Stimulated activated CD8-positive, alpha-beta memory T cell treated with anti-CD3 and anti-CD28 coated beads, Interleukin-2, amount 100 ng/mL, for 48 hours (primary cell): ENCODE results near the gene DNLZ.
"Not testable (repeated sequence)": the region's sequence is repeated elsewhere in the genome, so short reads cannot be mapped to it uniquely, and the experiment has no call there.

ENCODE experiments used
- DNase-seq, 2 donors: peaks; one replicate each; pipeline ENCODE4 v3.0.0-alpha.2; 2020; ENCODE audit warnings: low read depth in 2 of 2

DNLZ gene

DNA sequence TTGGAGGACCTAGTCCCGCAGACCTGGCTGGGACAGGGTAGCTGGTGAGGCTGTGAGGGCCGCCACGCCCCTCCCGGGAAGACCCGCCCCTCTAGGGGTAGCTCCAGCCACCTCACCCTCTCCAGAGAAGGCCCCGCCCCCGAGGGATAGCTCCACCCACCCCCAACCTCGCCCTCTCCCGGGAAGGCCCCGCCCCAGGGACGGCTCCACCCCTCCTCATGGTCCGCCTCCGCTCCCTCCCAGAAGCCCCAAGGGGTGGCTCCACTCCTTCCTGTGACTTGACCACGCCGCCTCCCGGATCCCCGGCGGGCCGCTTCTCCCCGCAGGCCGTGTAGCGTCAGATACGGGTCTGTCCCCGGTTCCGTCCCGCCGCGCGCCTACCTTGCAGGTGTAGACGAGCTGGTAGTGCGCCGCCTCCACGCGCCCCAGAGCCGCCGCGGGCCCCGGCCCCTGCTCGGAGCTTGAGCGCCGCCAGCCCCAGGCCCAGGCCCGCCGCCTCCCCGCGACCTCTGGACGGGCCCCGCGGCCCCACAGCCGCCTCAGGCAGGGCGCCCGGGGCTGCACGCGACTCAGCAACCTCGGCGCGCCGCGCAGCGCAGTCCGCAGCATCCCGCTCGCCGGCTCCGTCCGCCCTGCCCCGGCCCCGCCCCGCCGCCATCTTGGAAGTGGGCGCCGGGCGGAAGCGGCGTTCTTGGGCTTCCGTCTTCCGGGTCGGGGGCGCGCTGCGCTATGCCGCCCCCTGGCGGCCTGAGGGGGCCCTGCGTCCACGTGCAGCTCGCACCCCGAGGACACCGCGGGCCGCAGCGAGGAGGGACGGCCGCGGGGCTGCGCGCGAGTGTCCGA lies at the start of gene DNLZ:
Gene DNLZ, minus strand, starts transcription at position 639 of the 843 bp plus-strand sequence. Its CDS starts 30 bp downstream, at position 609.
- DNase-seq: peak; percentile 97 to 98

GRCh38 chr9:136412962-136413361 lies 49.4 kb upstream of the DNLZ start:
- DNase-seq: no peak

GRCh38 chr9:136411378-136411777 lies 47.8 kb upstream of the DNLZ start:
- DNase-seq: no peak

DNA sequence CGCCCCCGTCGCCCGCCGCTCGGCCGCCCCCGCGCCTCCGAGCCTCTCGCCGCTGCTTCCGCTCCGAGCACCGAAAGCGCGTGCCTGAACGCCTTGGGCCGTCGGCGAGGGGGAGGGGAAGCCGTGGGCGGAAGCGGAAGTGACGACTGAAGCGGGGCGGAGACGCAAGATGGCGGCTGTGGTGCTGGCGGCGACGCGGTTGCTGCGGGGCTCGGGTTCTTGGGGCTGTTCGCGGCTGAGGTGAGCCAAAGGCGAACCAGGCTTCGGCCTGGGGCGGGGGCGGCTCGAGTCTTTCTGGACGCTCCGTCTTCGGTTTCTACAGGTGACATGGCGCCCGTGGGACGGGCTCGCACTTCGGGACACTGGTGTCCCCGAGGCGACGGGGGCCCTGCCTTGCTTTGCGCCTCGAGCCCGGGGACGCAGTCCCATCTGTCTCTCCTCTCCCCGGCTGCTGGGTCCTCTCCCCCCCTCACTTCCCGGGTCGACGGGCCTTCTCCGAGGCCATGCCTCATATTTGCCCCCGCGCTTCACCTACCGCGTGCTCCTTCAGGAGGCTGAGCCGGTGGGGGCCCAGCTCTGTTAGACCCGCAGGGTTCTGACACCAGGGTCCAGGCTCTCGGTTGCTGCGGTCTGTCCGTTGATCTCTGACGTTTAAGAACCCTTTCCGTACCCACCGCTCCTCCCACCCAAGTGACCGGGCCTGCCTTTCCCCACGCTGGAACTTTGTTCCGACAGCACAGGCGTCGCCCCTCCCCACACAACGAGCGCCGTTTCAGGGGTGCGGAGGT lies 47.1 kb upstream of the DNLZ start, which contains the start of the genes ENTR1 and PMPCA:
Gene ENTR1, minus strand, starts transcription at position 115 of the 788 bp plus-strand sequence. CDS start 217 bp downstream, outside the sequence.
Gene PMPCA, plus strand, starts transcription at position 159 of the 788 bp plus-strand sequence. Its CDS starts 11 bp downstream, at position 170.
- peak; percentile 95 to 97 for DNase-seq

- peak in 1 of 2 donors; percentile 30 for DNase-seq
These were observed 46.3 kb upstream of the DNLZ start for GRCh38 chr9:136409557-136410455.

DNA sequence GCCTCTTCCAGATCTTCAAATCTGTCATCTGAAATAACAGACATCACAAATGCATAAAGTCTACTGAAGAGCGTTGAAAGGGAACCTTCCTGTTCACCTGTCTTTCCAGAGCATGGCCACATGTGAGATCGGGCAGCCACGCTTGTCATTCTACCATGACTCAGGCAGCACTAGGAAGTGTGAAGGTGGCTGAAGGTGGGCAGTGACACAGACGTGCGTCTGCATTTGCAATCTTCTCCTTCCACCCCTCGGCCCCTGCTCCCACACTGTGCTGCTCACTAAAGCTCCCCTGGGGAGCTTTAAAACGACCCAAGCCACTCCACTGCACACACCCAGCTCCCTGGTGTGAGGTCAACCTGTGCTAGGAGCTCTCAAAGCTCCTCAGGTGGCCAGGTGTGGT lies 44.4 kb upstream of the DNLZ start:
- DNase-seq: no peak

- DNase-seq: not testable (repeated sequence)
These were observed 43.5 kb upstream of the DNLZ start for GRCh38 chr9:136407061-136407460.

DNA sequence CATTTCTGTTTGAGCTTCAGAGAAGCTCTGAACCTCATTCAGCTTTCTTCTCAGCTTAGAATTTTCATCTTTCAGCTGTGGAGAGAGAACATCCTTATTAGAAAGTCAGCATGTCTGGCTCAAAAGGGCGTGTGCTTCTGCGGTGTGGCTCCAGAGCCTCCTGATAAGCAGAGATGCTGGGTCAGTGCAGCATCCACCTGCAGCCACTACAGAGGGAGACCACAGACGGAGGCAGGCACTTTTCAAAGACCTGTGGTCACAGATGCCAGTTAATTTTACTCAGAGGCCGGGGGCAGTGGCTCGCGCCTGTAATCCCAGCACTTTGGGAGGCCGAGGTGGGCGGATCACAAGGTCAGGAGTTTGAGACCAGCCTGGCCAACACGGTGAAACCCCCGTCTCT lies 42.4 kb upstream of the DNLZ start:
- DNase-seq: not testable (repeated sequence)

GRCh38 chr9:136405481-136405880 lies 41.9 kb upstream of the DNLZ start:
- no peak for DNase-seq

GRCh38 chr9:136404801-136405136 lies 41.2 kb upstream of the DNLZ start:
- DNase-seq: no peak

DNA sequence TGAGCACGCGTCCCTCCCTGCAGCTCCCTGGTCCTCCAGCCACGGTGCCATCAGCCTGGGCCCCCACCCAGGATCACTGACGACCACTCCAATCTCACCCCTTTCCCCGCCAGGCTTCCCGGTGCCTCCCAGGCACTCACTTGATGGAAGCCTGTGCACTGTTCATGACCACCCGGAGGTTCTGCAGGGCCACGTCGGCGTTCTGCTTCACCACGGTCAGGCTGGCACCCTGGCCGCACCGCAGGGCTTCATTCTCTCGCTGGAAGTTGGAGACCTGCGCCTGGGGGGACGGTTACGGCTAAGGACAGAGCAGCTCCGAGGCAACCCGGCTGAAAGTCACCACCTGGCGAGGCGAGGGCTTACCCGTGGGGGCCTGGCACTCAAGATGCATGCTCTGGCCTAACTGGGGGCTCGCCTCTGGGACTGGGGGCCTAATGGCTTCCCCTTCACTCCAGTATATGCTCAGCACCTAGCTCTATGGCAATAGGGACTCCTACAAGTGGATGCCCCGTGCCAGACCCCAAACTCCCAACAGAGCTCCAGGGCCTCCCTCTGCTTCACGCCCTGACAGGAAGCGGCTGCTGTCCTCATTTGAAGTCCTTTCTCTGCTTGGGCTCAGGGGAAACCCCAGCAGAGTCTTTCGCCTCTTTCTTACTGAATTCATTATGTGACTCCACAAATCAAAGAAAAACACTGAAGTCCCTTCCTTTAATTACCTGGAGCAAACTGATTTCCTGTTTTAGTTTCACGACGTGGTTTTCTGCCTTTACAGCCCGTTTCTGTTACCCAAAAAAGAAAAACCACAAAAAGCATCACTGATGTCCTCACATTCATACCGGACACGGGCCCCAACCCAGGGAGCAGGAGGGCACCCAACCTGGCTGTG lies 40.6 kb upstream of the DNLZ start:
- DNase-seq: no peak

DNA sequence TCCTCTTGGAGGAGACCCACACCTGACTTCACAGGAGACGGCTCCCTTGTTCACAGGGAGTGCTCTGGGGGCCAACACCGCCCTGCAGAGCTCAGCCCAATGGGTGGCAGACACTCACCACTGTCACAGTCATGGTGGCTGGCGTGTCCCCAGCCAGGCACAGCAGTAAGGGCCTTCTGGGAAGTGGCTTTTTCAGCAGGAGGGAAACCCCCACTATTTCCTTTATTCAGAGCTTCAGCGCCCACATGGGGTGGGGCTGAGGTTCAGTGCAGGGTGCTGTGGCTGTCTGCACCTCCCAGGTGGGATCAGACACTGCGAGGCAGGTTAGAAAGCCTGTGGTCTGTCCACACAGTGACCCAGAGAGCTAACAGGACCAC lies 40.0 kb upstream of the DNLZ start:
- DNase-seq: peak; percentile 53 to 57

- DNase-seq: no peak
These were observed 38.5 kb upstream of the DNLZ start for GRCh38 chr9:136402067-136402466.

- DNase-seq: no peak
These were observed 37.8 kb upstream of the DNLZ start for GRCh38 chr9:136401173-136401922.

DNA sequence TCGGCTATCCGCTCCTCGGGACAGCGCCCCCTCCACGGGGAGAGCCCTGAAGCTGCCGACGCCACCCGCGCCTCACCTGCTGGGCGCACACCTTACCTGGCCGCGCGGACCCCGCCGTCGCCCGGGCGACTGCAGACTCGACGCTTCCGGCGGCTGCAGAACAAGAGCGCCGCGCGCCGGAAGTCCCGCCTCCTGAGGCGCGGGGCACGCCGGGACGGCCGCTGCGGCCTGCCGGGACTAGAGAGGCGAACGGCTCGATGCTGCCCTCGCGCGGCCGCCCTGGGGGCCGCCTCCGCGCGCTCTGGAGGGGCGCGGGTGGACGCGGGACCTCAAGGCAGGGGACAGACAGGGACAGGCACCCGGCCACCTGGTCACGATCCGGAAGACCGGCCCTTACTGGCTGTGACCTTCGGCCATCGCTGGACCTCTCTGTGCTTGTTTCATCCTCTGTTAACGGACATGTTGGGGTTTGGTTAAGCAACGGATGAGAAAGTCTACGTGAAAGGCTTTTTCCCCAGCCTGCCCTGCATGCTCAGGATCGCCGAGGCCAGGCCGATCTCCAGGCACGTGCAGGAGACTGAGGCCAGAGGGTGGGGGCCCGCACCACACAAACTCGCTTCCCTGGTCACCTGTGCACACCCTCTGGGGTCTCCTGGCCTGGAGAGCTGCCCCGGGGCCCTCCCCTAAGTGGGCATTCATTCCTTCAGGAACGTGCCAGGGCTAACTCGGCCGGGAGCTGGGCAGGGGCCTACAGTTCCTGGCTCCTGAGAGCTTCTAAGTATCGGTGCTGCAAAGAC lies 36.7 kb upstream of the DNLZ start, which contains the start of gene SNAPC4:
Gene SNAPC4, minus strand, starts transcription at position 133 of the 797 bp plus-strand sequence. CDS start 1,742 bp downstream, outside the sequence.
- DNase-seq: peak; percentile 80 to 84

GRCh38 chr9:136399176-136400037 lies 35.9 kb upstream of the DNLZ start:
- DNase-seq: no peak

DNA sequence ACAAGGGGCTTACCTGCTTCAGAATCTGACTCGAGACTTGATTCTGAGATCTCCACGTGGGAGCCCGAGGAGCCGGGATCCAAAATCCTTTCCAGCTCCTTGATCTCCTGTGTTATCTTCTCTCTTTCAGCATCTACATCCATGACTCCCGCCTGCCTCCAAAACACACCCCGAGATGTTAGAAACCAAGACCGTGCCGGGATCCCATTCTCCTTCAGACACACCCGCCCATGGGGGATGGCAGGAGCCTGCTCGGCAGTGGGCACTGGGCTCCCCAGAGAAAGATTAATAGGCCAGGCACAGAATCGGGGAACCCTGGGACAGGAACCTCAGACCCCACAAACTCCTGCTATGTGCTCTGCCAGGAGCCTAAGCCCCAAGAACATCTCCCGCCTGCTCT lies 34.7 kb upstream of the DNLZ start:
- no peak for DNase-seq

DNA sequence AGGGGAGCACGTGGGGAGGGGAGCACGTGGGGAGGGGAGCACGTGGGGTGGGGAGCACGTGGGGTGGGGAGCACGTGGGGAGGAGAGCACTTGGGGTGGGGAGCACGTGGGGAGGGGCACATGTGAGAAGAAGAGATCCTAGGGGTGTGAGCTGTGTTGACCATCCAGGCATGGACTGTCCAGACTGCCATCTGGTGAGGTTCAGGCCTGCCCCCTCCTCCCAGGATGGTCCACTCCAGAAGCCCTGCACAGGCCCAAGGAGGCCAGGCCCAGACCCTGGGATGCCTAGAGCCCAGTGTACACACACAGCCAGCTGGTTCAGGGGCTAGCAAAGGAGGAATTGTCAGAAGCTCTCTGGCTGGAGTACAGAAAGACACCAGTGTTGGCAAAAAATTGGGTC lies 34.1 kb upstream of the DNLZ start:
- no peak for DNase-seq
